Measurements from ENCODE around the gene MAP3K6.

- TF ChIP-seq EZH2 (IDR thresholded peaks at IDR 0.05) = no peak
- no peak for TF ChIP-seq POLR2AphosphoS5 (IDR thresholded peaks at IDR 0.05; ENCODE audit: borderline replicate concordance, low read depth, low read length)
Observed at GRCh38 chr1:27383661-27384060, 16.9 kb upstream of the MAP3K6 start.
